ENCODE results near the gene REM2. TPM values are rescaled to one million over a fixed set of nuclear protein-coding genes. Genes with fewer than 3 reads are reported as not detected.
"Not testable (repeated sequence)": the region's sequence is repeated elsewhere in the genome, so short reads cannot be mapped to it uniquely, and the experiment has no call there.

Gene REM2
- total RNA-seq, 2 donors from 2014 or later = 0.43 TPM; not detected in 1

- DNase-seq (ENCODE audit: low spot score) (peak; percentile 88), ATAC-seq (peak; percentile 70 to 73)
- Mint-ChIP-seq H3K36me3 (peaks cover 7% of the 10 kb centered on the region), H3K4me1 (ENCODE audit: low read depth in 2 of 2) (peaks cover 25 to 30% of the 10 kb centered on the region in 2 donors), H3K27ac (peak overlapping the region; percentile 86 to 89), H3K27me3 (peaks cover 20 to 29% of the 10 kb centered on the region in 2 donors), H3K4me3 (peak overlapping the region; percentile 79), H3K9me3 (no peaks in the 10 kb centered on the region)
Measured at GRCh38 chr14:22852940-22853767, 29.9 kb upstream of the REM2 start.

DNA sequence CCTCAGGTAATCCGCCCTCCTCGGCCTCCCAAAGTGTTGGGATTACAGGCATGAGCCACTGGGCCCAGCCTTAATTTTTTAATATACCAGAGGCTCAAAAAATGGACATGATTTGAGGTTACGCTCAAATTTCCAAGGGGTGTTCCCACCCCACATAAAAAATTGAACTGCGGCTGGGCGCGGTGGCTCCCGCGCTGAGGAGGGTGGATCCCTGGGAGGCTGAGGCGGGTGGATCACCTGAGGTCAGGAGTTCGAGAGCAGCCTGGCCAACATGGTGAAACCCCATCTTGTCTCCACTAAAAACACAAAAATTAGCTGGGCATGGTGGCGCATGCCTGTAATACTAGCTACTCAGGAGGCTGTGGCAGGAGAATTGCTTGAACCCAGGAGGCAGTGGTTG lies 28.7 kb upstream of the REM2 start:
- not testable (repeated sequence) for ATAC-seq; H3K9me3 Mint-ChIP-seq; H3K36me3 Mint-ChIP-seq; H3K27ac Mint-ChIP-seq; DNase-seq (ENCODE audit: low spot score); H3K4me3 Mint-ChIP-seq
- peaks cover 30 to 32% of the 10 kb centered on the region in 2 donors for H3K4me1 Mint-ChIP-seq (ENCODE audit: low read depth in 2 of 2)
- H3K27me3 Mint-ChIP-seq = peaks cover 18 to 30% of the 10 kb centered on the region in 2 donors

- peaks cover 18 to 30% of the 10 kb centered on the region in 2 donors for H3K27me3 Mint-ChIP-seq
- H3K4me1 Mint-ChIP-seq (ENCODE audit: low read depth in 2 of 2) = peaks cover 28 to 32% of the 10 kb centered on the region in 2 donors
- no peak overlapping the region for H3K4me3 Mint-ChIP-seq
- ATAC-seq (no peak), DNase-seq (ENCODE audit: low spot score) (no peak)
- H3K9me3 Mint-ChIP-seq = no peaks in the 10 kb centered on the region
- no peak overlapping the region for H3K27ac Mint-ChIP-seq
- H3K36me3 Mint-ChIP-seq = peaks cover 7% of the 10 kb centered on the region
Measured at GRCh38 chr14:22854963-22855724, 27.9 kb upstream of the REM2 start.

DNA sequence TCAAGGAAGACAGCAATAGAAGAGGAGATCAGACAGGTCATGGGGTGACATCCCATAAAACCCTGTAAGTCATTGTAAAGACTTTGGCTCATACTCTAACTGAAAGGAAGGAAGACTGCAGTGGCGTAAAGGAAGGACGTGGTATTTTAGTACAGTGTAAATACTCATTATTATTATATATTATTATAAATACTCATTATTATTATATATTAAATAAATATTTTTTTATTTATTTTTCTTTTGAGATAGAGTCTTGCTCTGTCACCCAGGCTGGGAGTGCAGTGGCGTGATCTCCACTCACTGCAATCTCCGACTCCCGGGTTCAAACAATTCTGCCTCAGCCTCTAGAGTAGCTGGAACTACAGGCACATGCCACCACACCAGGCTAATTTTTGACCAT lies 26.6 kb upstream of the REM2 start:
- H3K27ac Mint-ChIP-seq = no peak overlapping the region
- no peaks in the 10 kb centered on the region for H3K9me3 Mint-ChIP-seq
- no peak overlapping the region for H3K4me3 Mint-ChIP-seq
- peaks cover 20 to 34% of the 10 kb centered on the region in 2 donors for H3K27me3 Mint-ChIP-seq
- peaks cover 22 to 26% of the 10 kb centered on the region in 2 donors for H3K4me1 Mint-ChIP-seq (ENCODE audit: low read depth in 2 of 2)
- peaks cover 8% of the 10 kb centered on the region for H3K36me3 Mint-ChIP-seq
- DNase-seq (ENCODE audit: low spot score) (no peak), ATAC-seq (no peak)

DNA sequence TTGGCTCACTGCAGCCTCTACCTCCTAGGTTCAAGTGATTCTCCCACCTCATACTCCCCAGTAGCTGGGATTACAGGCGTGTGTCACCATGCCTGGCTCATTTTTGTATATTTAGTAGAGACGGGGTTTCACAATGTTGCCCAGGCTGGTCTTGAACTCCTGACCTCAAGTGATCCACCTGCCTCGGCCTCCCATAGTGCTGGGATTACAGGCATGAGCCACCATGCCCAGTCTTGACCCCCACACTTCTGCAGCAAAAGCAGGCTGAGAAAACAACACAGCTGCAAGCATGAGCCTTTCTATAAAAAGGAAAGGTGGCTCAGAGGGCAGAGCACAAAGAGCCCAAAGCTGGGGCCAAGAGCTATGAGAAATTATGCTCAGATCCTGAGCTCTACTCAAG lies 22.6 kb upstream of the REM2 start:
- DNase-seq (ENCODE audit: low spot score); H3K27ac Mint-ChIP-seq; ATAC-seq; H3K4me3 Mint-ChIP-seq; H3K9me3 Mint-ChIP-seq: not testable (repeated sequence)
- H3K27me3 Mint-ChIP-seq = peaks cover 33 to 42% of the 10 kb centered on the region in 2 donors
- peaks cover 13 to 16% of the 10 kb centered on the region in 2 donors for H3K4me1 Mint-ChIP-seq (ENCODE audit: low read depth in 2 of 2)
- H3K36me3 Mint-ChIP-seq = peaks cover 16% of the 10 kb centered on the region

GRCh38 chr14:22861651-22862050 lies 21.4 kb upstream of the REM2 start:
- no peak for DNase-seq (ENCODE audit: low spot score)
- H3K4me3 Mint-ChIP-seq = no peak overlapping the region
- H3K4me1 Mint-ChIP-seq (ENCODE audit: low read depth in 2 of 2) = peaks cover 9 to 11% of the 10 kb centered on the region in 2 donors
- no peak overlapping the region for H3K27ac Mint-ChIP-seq
- no peak for ATAC-seq
- peaks cover 9% of the 10 kb centered on the region for H3K36me3 Mint-ChIP-seq
- peaks cover 25 to 31% of the 10 kb centered on the region in 2 donors for H3K27me3 Mint-ChIP-seq
- H3K9me3 Mint-ChIP-seq = no peaks in the 10 kb centered on the region

GRCh38 chr14:22864979-22865378 lies 18.0 kb upstream of the REM2 start:
- peaks cover 12 to 15% of the 10 kb centered on the region in 2 donors for H3K27me3 Mint-ChIP-seq
- DNase-seq (ENCODE audit: low spot score) (no peak), ATAC-seq (no peak)
- H3K27ac Mint-ChIP-seq = no peak overlapping the region
- peaks cover 9% of the 10 kb centered on the region for H3K36me3 Mint-ChIP-seq
- H3K9me3 Mint-ChIP-seq = no peaks in the 10 kb centered on the region
- no peaks in the 10 kb centered on the region for H3K4me1 Mint-ChIP-seq (ENCODE audit: low read depth in 2 of 2)
- no peak overlapping the region for H3K4me3 Mint-ChIP-seq

DNA sequence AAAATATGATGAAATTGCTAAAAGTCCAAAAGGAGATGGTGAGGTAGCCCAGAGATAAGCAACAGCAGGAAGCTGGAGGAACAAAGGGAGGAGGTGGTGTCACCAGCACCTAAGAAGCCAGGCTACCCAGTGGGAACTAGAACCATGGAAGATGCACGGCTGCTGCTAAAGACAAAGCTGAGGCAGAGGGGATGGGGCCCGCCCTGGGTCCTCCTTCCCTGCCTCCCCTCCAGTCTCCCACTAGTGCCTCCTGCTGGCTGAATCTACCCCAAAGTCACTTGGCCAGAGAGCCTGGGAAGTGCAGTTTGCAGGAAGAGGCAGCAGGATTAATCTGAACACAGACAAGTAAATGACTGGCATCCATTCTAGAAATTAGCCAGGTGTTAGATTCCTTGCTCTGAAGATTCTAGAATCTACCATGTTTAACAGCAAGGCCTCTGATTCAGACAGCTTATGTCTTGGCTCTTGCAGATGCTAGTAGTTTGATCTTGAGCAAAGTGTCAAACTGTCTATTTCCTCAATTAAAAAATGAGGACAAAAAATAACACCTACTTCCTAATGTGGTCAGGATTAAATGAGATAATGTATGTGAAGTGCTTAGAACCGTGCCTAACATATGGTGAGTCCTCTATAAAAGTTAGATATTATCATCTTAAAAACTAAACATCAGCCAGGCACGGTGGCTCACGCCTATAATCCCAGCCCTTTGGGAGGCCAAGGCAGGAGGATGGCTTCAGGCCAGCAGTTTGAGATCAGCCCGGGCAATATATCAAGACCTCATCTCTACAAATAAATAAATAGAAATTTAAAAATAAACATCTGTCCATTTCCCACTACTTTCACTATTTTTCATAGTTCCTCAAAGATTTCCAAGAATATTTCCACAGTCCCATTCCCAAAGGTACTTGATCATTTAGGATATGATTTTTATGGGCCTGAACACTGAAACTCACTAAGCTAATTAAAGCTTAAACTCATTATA lies 17.3 kb upstream of the REM2 start:
- Mint-ChIP-seq H3K9me3 (no peaks in the 10 kb centered on the region), H3K27ac (no peak overlapping the region), H3K36me3 (peaks cover 9% of the 10 kb centered on the region), H3K4me1 (ENCODE audit: low read depth in 2 of 2) (peaks cover 1 to 2% of the 10 kb centered on the region in 2 donors), H3K4me3 (no peak overlapping the region), H3K27me3 (peaks cover 12 to 15% of the 10 kb centered on the region in 2 donors)
- ATAC-seq = no peak
- no peak for DNase-seq (ENCODE audit: low spot score)

DNA sequence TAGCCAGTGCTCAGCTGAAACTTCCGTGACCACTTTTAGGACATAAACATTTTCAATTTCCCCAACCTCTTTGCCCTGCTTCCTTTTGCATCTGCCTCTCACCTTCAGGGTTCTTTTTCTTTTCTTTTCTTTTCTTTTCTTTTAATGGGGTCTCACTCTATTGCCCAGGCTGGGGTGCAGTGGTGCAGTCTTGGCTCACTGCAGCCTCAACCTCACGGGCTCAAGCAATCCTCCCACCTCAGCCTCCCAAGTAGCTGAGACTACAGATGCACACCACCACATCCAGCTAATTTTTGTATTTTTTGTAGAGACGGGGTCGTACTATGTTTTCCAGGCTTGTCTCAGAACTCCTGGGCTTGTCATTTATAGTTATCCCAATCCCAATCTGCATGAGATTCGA lies 16.1 kb upstream of the REM2 start:
- H3K4me1 Mint-ChIP-seq (ENCODE audit: low read depth in 2 of 2) = peaks cover 8 to 10% of the 10 kb centered on the region in 2 donors
- DNase-seq (ENCODE audit: low spot score) = no peak
- H3K36me3 Mint-ChIP-seq = peaks cover 3% of the 10 kb centered on the region
- no peaks in the 10 kb centered on the region for H3K9me3 Mint-ChIP-seq
- H3K27me3 Mint-ChIP-seq = peaks cover 3 to 8% of the 10 kb centered on the region in 2 donors
- ATAC-seq = no peak
- H3K4me3 Mint-ChIP-seq = no peak overlapping the region
- H3K27ac Mint-ChIP-seq = no peak overlapping the region

- Mint-ChIP-seq H3K27me3 (no peaks in the 10 kb centered on the region), H3K27ac (peak overlapping the region; percentile 95 to 98), H3K4me3 (peak overlapping the region; percentile 90), H3K36me3 (peaks cover 4% of the 10 kb centered on the region), H3K4me1 (ENCODE audit: low read depth in 2 of 2) (peaks cover 18 to 20% of the 10 kb centered on the region in 2 donors), H3K9me3 (no peaks in the 10 kb centered on the region)
- ATAC-seq (peak; percentile 2 to 51), DNase-seq (ENCODE audit: low spot score) (no peak)
Measured at GRCh38 chr14:22870811-22871223, 12.2 kb upstream of the REM2 start.

DNA sequence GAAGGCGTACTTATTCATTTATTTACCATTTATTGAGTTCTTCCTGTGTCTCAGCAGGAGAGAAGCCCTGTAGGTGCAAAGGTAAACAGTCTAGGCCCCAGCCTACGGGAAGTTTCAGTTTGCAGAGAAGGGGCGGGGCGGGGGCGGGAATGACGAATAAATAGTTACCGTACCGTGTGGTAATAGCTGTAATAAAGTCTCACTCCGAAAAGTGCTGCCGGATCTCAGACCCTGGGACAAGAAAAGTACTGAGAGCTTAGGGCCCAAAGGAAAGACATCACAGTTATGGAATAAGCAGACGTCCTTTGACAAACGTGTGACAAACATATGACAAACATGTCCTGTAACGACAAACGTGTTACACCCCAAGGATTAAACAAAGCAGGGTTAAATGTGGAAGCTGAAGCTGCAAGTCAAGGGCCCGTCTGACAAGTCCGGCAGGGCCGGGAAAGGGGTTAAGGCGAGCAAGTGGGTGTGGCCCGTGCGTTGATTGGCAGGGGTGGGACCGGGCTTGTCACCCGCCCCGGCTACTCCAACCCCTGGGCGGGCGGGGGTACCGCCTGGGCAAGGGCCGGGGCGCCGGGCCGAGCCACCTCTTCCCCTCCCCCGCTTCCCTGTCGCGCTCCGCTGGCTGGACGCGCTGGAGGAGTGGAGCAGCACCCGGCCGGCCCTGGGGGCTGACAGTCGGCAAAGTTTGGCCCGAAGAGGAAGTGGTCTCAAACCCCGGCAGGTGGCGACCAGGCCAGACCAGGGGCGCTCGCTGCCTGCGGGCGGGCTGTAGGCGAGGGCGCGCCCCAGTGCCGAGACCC lies 11.6 kb upstream of the REM2 start, which contains the start of gene LRP10:
TSS of gene LRP10 (plus strand) at position 517 of the 809 bp plus-strand sequence. CDS start 564 bp downstream, outside the sequence.
- DNase-seq (ENCODE audit: low spot score) (peak; percentile 90), ATAC-seq (peak; percentile 93 to 95)
- Mint-ChIP-seq H3K36me3 (peaks cover 4% of the 10 kb centered on the region), H3K27me3 (no peaks in the 10 kb centered on the region), H3K27ac (peak within 1 kb of the TSS; percentile 95 to 98), H3K4me1 (ENCODE audit: low read depth in 2 of 2) (peaks cover 18 to 20% of the 10 kb centered on the region in 2 donors), H3K9me3 (no peaks in the 10 kb centered on the region), H3K4me3 (peak within 1 kb of the TSS; percentile 90)

GRCh38 chr14:22872033-22872832 lies 10.8 kb upstream of the REM2 start:
- Mint-ChIP-seq H3K9me3 (no peaks in the 10 kb centered on the region), H3K4me3 (peak overlapping the region; percentile 90), H3K27ac (peak overlapping the region; percentile 95 to 97), H3K36me3 (peaks cover 4% of the 10 kb centered on the region), H3K27me3 (no peaks in the 10 kb centered on the region), H3K4me1 (ENCODE audit: low read depth in 2 of 2) (peaks cover 18 to 20% of the 10 kb centered on the region in 2 donors)
- peak; percentile 77 for DNase-seq (ENCODE audit: low spot score)
- peak; percentile 50 to 59 for ATAC-seq
